NCI-H1105 (cell line): ENCODE measurements around the gene HVCN1.
"Not testable (repeated sequence)": the region's sequence is repeated elsewhere in the genome, so short reads cannot be mapped to it uniquely, and the experiment has no call there.

Source experiments
- DNase-seq: peaks from one replicate; lab custom pipeline; 2025; lab: John Stamatoyannopoulos, UW

HVCN1 gene, protein sequence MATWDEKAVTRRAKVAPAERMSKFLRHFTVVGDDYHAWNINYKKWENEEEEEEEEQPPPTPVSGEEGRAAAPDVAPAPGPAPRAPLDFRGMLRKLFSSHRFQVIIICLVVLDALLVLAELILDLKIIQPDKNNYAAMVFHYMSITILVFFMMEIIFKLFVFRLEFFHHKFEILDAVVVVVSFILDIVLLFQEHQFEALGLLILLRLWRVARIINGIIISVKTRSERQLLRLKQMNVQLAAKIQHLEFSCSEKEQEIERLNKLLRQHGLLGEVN

GRCh38 chr12:110688446-110689280 is at the start of gene HVCN1:
HVCN1 (minus strand) TSS chr12:110689115; CDS start chr12:110683245, 5,870 bp downstream.
- no peak for DNase-seq

DNA sequence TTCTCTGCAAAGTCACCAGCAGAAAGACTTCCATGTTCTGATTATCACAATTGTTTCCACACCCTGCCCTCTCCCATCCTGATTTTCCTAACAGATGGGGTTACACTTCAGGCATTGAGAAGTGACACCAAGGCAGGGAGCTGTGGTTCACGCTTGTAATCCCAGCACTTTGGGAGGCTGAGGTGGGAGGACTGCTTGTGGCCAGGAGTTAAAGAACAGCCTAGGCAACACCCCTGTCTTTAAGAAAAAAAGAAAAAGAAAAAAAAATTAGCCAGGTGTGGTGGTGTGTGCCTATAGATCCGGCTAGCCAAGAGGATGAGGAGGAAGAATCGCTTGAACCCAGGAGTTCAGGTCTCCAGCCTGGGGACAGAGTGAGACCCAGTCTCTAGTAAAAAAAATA is 48.6 kb upstream of the HVCN1 start:
- no peak for DNase-seq

DNA sequence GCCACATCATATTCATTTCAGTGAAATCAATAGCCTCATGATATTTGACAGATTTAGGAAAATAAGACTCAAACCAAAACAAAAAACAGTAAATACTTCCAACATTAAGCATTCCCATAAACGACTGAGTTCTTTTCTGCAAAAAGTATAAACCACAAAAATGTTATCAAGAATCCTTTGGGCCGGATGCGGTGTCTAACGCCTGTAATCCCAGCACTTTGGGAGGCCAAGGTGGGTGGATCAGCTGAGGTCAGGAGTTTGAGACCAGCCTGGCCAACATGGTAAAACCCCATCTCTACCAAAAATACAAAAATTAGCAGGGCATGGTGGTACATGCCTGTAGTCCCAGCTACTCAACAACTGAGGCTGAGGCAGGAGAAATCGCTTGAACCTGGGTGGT is 48.1 kb upstream of the HVCN1 start:
- DNase-seq, result not testable (repeated sequence)

DNA sequence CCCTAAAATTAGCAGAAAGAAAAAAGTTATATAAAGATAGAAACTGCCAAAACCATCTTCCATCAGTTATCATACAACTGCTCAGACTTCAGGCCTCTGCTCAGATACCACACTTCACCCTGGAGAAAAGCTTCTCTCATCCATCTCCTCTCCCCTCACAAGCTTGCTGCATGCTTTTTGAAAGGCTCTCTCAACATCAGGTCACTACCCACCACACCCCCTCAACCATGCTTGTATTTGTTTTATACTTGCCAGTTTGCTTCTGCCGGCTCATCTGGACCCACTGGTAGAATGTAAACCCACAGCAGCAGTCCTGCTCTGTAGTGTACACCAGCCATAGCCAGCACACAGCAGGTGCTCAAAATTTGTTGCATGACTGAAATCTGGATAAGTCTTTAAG is 45.0 kb upstream of the HVCN1 start:
- DNase-seq, result no peak

- DNase-seq, result no peak
Measured at GRCh38 chr12:110733089-110733715, 44.3 kb upstream of the HVCN1 start.

DNA sequence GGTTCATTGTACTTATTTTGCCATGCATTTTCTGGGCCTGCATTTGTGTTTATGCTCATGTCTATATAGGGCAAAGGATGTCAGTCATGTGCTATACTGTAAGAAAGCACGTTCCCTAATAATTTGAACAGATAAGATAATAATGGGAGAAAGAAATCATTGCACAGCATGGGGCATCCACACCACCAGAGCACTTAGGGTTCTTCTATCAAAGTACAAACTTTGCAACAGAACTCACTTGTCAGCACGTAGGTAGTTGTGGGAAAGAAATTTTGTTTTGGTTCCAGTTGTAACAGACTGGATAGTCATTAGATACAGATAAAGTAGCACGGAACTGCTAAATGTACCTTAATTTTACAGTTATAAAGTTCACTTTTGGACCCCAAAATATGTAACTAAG is 43.7 kb upstream of the HVCN1 start:
- DNase-seq, result no peak

DNA sequence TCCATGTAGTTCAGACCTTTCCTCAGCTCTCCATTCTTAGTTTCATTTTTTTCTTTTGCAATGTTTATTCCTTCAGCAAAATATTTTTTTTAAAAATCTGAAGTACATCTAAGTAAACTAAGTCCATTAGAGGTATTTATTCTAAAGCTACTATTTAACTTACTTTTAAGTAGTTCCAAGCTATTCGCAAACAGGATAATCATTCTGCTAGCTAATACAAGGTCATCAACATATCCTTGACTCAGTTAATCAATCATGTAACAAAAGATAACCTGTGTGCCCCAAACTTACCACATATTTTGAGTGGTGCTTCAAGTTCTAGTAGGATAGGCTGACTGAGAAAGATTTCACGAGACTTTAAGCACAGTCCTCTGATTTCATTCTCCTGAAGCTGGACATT is 42.6 kb upstream of the HVCN1 start:
- no peak for DNase-seq

- no peak for DNase-seq
Measured at GRCh38 chr12:110728628-110729027, 39.7 kb upstream of the HVCN1 start.

- DNase-seq, result no peak
Measured at GRCh38 chr12:110726708-110727369, 37.9 kb upstream of the HVCN1 start.

DNA sequence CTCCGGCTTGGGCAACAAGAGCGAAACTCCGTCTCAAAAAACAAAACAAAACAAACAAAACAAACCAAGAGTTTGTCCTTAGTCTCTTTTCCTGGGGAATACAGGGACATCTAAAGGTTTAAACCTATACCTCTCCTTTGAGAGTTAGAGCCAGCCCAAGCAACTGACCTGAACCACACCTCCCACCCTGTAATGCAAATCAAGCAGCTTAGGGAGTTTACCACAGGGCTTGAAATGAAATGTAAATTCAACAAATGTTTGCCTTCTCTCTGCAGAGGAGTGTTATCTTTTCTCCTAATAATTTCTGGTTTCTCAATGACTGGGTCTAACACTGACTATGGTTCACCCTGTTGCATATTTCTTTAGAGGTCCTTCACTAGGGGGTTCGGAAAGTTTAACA is 37.1 kb upstream of the HVCN1 start:
- no peak for DNase-seq

DNA sequence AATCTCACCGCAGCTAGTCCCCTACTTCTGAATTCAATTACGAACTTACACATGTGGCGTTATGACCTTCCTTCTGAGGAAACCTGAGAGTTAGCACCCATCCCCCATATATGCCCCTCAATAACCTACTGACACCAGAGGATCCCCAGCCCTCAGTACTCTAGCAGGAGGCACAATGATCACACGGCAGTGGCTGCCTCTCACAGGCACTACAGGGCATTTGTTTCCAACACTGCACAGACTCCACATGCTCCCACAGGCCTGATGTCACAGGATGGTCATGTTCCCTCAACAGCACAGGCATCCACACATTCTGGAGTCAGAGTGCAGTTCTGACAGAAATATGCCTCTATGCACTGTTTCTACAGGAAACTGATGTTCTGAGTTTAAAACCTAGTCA is 36.4 kb upstream of the HVCN1 start:
- no peak for DNase-seq

- DNase-seq, result not testable (repeated sequence)
Measured at GRCh38 chr12:110722892-110723291, 34.0 kb upstream of the HVCN1 start.

- DNase-seq, result no peak
Measured at GRCh38 chr12:110721570-110721969, 32.7 kb upstream of the HVCN1 start.

DNA sequence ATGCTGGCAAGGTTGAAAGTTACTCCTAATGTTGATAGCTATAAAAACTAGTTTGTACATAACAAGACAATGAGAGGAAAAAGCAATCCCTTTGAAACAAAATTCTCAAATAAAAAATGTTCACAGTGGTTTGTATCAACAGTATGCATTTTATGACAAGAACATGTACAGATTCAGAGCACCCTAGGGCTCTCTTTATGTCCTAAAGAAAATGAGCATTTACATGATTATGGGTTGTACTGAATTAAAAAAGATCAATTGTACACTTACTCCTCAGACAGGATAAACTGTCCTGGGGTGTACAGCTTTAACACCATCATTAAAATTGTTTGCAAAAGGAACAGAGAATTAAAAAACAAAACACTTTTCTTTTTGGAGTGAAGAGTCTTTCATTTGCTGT is 31.6 kb upstream of the HVCN1 start:
- DNase-seq, result no peak

GRCh38 chr12:110718222-110718908 is 29.4 kb upstream of the HVCN1 start:
- no peak for DNase-seq

GRCh38 chr12:110717037-110717436 is 28.1 kb upstream of the HVCN1 start:
- no peak for DNase-seq

DNA sequence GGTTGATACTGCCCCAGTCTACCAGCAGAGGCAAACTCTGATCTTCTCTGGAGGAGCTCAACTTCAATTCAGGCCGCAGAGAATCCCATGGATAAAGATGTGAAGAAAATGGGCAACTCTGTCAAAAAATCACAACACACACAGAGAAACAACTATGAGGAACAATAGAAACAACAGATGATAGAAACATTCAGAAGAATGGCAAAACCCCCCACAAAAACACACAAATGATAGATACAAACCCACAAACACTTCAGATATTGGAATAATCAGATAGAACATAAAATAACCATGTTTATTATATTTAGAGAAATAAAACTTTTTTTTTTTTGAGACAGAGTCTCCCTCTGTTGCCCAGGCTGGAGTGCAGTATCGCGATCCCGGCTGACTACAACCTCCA is 20.0 kb upstream of the HVCN1 start:
- DNase-seq, result no peak

GRCh38 chr12:110705309-110705708 is 16.4 kb upstream of the HVCN1 start:
- no peak for DNase-seq

DNA sequence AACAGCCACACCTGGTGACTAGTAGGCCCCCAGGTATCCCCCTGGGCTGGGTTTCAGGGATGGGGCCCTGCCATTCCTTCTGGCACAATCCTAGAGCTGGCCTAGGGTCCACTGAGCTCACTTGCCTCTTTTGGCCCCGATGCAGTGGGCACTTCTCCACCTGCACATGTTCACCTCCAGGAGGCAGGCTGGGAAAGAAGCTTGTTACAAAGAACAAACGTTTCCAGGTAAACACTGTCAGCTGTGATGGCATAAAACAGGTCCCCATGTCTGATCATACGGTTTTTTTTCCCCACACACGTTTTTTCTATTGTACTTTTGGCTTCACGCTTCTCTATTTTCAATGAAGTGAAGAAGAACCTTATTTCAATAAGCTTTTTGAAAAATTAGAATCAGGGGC is 15.8 kb upstream of the HVCN1 start:
- no peak for DNase-seq

DNA sequence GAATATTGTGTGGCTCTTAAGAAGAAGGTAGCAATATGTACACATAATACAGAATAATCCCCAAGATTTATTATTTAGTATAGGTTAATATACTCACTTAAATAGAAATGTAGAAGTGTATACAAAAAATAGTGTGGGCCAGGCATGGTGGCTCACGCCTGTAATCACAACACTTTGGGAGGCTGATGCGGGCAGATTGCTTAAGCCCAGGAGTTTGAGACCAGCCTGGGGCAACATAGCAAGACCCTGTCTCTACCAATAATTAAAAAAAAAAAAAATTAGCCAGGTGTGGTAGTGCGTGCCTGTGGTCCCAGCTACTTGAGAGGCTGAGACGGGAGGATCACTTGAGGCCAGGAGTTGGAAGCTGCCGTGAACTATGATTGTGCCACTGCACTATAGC is 15.3 kb upstream of the HVCN1 start:
- no peak for DNase-seq

GRCh38 chr12:110702081-110702480 is 13.2 kb upstream of the HVCN1 start:
- no peak for DNase-seq
